GM19467 (cell line): Measurements from ENCODE around the gene FKBP15.
A peak's percentile ranks its signal among the peaks of the same experiment; 100 is the strongest.
"Not testable (repeated sequence)": the region's sequence is repeated elsewhere in the genome, so short reads cannot be mapped to it uniquely, and the experiment has no call there.

ENCODE experiments used
- ATAC-seq: cut with Tn5 transposase; IDR thresholded peaks from one replicate; pipeline ENCODE4 v1.9.1; 2021; ENCODE audit warnings: mild to moderate bottlenecking, moderate library complexity; ENCODE audit not compliant: unreplicated experiment

Gene FKBP15

GRCh38 chr9:113150670-113151611 lies 70.1 kb downstream of the FKBP15 start, which contains the start of gene SLC31A2:
Gene SLC31A2, plus strand, starts transcription at chr9:113151007. Its CDS starts 68 bp downstream, at chr9:113151075.
- ATAC-seq: peak; percentile 96

DNA sequence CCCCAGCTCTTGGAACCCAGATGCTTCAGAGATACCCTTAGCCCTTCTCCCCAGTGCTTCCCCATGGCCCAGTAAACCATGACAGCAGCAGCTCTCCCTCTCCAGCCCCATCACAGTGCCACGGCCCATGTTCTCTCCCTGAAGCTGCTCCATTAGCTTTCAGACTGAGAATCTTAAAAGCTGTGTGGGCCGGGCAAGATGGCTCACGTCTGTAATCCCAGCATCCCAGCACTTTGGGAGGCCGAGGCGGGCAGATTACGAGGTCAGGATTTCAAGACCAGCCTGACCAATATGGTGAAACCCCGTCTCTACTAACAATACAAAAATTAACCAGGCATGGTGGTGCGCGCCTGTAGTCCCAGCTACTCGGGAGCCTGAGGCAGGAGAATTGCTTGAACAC lies 71.5 kb downstream of the FKBP15 start:
- ATAC-seq: not testable (repeated sequence)

DNA sequence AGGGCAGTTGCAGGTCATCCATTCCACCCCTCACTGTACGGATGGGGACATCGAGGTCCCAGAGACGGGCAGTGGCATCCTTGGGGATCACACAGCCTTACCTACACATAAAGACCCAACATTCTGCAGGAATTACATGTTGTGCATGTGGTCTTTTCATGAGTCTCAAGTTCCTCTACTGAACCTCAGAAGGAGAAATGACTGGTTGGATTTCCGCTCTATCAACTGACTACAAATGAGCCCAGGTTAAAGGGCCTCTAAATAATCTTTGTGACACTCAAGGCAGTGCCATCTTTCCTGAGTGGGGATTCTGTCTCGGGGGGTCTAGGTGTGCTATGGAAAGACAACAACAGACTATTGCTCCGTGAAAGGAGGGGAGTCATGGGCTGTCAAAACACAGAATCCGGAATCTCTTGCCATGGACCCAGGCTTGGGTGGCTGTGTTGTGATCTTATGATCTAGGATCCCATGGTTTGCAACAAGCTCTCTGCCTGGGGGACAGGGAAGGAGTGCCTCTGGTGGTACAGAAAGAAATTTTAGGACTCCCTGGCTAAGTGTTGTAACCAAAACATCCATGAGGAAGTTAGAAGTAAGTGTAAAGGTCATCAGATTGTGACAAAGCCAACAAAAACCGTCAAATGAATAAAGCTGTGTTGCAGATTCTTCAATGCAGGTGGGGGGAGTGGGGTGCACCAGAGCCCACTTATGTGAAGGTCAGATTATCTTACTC lies 72.1 kb downstream of the FKBP15 start:
- no peak for ATAC-seq

- no peak for ATAC-seq
These were observed 72.7 kb downstream of the FKBP15 start for GRCh38 chr9:113148372-113148705.

GRCh38 chr9:113143432-113144227 lies 77.4 kb downstream of the FKBP15 start:
- ATAC-seq: no peak

DNA sequence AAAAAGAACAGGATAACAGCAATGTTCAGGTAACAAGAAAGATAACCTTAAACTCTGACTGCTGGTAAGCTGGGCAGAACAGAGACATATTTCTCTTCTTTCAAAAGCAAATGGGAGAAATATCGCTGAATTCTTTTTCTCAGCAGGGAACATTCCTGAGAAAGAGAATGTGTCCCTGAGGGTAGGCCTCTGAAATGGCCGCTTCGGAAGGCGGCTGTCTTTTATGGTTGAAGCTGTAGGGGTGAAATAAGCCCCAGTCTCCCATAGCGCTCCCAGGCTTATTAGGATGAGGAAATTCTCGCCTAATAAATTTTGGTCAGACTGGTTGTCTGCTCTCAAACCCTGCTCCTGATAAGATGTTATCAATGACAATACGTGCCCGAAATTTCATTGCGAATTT lies 80.2 kb downstream of the FKBP15 start:
- ATAC-seq: not testable (repeated sequence)

DNA sequence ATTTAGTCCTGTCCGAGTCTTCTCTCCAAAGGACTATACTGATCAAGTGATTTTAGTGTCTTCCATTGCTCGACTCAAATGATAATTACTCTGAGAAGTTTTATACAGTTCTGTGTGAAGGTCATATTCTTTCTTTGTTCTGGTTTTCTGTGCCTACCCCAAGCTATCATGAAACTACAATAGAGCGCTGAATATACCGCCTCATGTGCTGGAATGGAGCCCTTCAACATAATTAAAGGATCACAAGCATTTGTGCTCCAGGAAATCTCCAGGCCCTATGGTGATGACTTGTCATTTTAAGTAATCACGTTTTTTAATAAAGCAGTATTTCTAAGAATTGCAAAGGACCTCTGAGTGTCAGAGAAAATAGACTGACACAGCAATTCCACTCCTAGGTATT lies 81.1 kb downstream of the FKBP15 start:
- ATAC-seq: no peak

DNA sequence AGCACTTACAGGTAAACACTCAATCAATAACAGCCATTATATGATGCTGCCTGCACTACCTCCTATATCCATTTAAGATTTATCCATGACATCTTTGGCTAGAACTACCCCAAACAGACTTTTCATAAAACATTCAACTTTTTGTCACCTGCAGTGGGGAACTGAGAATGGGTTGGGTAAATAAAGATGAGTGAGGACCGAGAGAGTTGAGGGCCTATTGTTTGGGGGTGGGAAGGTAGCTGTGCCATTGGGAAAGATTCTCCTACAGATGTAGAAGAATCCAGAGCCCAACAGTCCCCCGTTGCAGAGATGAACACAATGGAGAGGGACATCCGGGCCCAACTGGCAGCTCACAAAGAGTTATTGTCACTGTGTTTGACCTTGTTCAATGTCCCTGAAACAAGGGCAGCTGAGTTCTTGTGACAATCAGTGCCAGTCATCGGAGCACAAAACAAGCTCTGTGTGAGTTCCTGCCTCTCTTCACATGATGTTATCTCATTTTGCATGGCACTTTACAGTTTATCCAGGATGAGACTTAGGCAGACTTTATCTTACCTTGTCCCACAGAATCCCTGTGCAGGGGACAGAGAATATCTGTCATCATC lies 81.8 kb downstream of the FKBP15 start:
- ATAC-seq: no peak

DNA sequence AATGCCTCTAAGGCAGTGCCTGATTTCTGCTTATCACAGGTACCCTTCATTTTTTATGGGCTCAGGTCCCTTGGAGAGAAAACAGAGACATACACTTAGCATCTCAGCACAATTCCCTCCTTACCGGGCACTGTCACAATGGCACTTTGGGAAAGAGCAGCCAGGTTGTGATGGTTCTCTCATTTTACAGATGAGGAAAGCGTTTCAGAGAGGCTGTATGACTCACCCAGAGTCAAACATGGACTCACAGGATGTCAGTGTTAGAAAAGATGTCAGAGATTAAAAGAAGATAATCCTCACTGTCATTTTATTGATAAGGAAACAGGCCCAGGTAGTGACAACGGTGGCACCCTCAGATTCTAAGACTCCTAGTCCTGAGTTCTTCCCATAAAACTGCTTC lies 82.3 kb downstream of the FKBP15 start:
- no peak for ATAC-seq

- no peak for ATAC-seq
These were observed 83.6 kb downstream of the FKBP15 start for GRCh38 chr9:113137196-113138168.

DNA sequence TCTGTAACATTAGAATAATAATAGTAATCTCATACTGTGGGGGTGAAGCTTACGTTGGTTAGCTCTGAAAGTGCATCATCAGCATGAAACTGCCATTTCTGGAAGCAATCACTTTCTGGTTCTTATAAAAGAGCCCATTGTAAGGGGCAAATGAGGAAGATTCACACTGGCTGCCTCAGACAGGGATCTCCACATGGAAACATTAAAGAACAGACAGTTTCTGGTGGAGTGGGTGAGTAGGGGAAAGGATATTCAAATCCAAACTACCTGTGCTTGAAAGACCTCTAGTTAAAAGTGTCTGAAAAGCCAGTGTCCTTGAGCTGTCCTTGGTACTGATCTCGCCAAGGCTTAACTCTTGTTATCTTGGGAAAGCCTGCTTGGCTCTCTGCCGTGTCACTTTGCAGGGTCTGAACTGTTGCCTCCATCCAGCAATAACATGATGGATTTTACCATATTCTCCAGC lies 89.4 kb downstream of the FKBP15 start:
- ATAC-seq: no peak

DNA sequence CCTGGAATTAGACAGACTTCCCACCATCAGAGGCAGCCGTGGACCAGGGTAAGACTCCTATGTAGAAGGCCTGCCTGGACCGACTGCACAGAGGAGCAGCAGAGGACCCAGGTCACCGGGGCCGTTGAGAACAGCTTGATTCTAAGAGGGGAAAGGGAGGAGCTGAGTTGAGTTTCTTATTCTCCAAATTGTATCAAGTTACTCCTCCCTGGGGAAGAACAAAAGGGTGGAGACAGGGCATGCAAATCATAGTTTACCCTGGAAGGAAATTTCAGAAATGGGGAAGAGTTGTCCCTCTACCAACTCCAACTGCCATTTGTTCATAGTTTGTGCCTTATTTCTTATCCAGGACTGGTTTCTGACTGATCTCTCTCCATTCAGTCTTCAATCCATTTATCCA lies 91.2 kb downstream of the FKBP15 start:
- ATAC-seq: no peak

DNA sequence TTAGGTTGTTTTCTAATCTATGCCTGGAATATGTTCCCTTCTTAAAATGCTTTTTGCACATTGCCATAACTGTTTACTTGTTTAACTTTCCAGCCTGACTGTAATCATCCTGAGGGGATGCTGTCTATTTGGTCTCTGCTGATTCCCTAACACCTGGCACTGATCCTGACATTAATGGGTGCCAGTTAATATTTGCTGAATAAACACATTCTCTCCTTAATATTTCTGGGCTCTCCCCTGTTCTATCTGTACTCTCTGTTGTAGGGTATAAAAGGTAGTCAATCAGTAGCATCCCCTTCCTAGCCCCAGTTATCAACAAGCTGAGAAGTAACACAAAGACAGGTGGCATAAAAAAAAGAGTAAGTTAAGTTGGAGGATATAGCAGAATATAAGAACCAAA lies 91.6 kb downstream of the FKBP15 start:
- ATAC-seq: no peak

DNA sequence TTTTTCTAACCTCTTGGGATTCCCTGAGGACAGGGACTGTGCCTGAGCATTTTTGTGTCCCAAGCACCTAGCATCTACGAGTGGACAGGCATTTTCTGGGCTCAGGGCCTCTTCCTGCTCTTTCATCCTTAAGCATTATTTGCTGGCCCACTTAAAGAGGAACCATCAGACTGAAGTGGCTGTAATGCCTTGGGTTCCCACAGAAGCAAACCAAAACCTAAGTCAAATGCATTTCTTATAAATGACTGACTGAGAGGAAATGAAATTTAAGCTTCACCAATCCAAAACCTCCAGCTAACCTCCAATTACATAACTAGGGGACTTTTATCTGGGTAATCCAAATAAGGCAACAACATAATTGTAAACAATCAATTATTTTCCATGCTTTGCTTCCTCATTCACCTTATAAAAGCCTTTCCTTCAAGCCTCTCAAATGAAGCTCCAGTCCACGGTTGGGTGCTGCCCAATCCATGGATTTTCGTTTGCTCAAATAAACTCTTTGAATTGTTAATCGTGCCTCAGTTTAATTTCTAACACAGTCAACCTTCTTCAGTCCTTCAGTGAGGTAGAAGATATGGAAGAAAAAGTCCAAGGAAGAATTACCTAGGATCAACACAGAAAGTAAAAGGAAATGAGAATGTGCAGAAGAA lies 95.6 kb downstream of the FKBP15 start:
- no peak for ATAC-seq

GRCh38 chr9:113118829-113119228 lies 102.2 kb downstream of the FKBP15 start:
- not testable (repeated sequence) for ATAC-seq
